Spleen (tissue), 11 donors: ENCODE results near the gene APOC3. TPM values are rescaled to one million over a fixed set of nuclear protein-coding genes. Genes with fewer than 3 reads are reported as not detected.

Experiments used
- DNase-seq: peaks from one replicate; pipeline ENCODE4 v3.0.0-alpha.2; 2020
- H3K27ac ChIP-seq, 8 donors: fragments of 200-600 bp; sonication (generic) in 7 of 8; 1 replicate in 4 of 8; 2 replicates in 4 of 8; pipeline versions ENCODE4 v1.5.0 to v1.8.0; 2016 to 2021; ENCODE audit warnings: inconsistent platforms in 4 of 8, mild to moderate bottlenecking in 4 of 8, moderate library complexity in 1 of 8
- H3K27me3 ChIP-seq, 7 donors: fragments of 200-600 bp; sonication (generic) in 6 of 7; replicated peaks in 1 of 7; 1 replicate in 4 of 7; 2 replicates in 3 of 7; pipeline versions ENCODE4 v1.5.0 to v1.8.0; 2016 to 2021; ENCODE audit warnings: inconsistent platforms in 3 of 7, mild to moderate bottlenecking in 1 of 7
- H3K36me3 ChIP-seq, 6 donors: fragments of 200-600 bp; sonication (generic) in 5 of 6; 1 replicate in 4 of 6; 2 replicates in 2 of 6; pipeline versions ENCODE4 v1.5.0 to v1.8.0; 2016 to 2021; ENCODE audit warnings: inconsistent platforms in 2 of 6
- H3K4me1 ChIP-seq, 6 donors: fragments of 200-600 bp; sonication (generic) in 5 of 6; 1 replicate in 3 of 6; 2 replicates in 3 of 6; pipeline versions ENCODE4 v1.5.0 to v1.8.0; 2016 to 2021; ENCODE audit warnings: inconsistent platforms in 3 of 6
- H3K4me3 ChIP-seq, 8 donors: fragments of 200-600 bp; sonication (generic) in 7 of 8; 1 replicate in 4 of 8; 2 replicates in 4 of 8; pipeline versions ENCODE4 v1.5.0 to v1.8.0; 2016 to 2021; ENCODE audit warnings: inconsistent platforms in 4 of 8, mild to moderate bottlenecking in 4 of 8, moderate library complexity in 2 of 8
- H3K9me3 ChIP-seq, 8 donors: fragments of 200-600 bp; sonication (generic) in 7 of 8; 1 replicate in 4 of 8; 2 replicates in 4 of 8; pipeline versions ENCODE4 v1.5.0 to v1.8.0; 2016 to 2021; ENCODE audit warnings: inconsistent platforms in 4 of 8
- CTCF ChIP-seq, 11 experiments: fragments of 200-600 bp in 7 of 11; fragments of 450-650 bp in 4 of 11; sonication (generic) in 4 of 11; IDR thresholded peaks in 8 of 11; conservative IDR thresholded peaks in 3 of 11; 1 replicate in 7 of 11; 2 replicates in 4 of 11; pipeline versions ENCODE4 v1.4.0 to v1.8.0; 2016 to 2021; ENCODE audit warnings: antibody characterized with exemption in 11 of 11, inconsistent platforms in 4 of 11, mild to moderate bottlenecking in 1 of 11
- POLR2A ChIP-seq, 3 donors: fragments of 450-650 bp; IDR thresholded peaks; one replicate each; pipeline ENCODE4 v1.5.1; 2017; ENCODE audit warnings: antibody characterized with exemption in 3 of 3, mild to moderate bottlenecking in 1 of 3
- POLR2AphosphoS5 ChIP-seq, 3 donors: sonication (generic); formaldehyde crosslinking; IDR thresholded peaks; one replicate each; pipeline ENCODE4 v1.5.1; 2017; ENCODE audit warnings: antibody characterized with exemption in 3 of 3
- WGBS, 5 donors: extraction: QIAGEN DNeasy Blood & Tissue Kit in 3 of 5; methylation state at CpG; one replicate each; pipeline versions ENCODE4 v1.1.5 to v1.1.7; 2013 to 2018; 5-methylcytosine and 5-hydroxymethylcytosine counted together
- intact Hi-C: fragments of 100-400 bp; cut with DNase I; formaldehyde crosslinking; loops from one replicate; pipeline ENCODE4 v1.15.0; 2023; ENCODE audit warnings: low total_unique reads
- polyA plus RNA-seq, 3 donors: library from polyadenylated mRNA; stranded (reverse); fragments of 200-250 nt; gene quantifications; one replicate each; pipeline ENCODE4 v1.2.1, GENCODE V29; 2013
- total RNA-seq, 7 donors: library from RNA; depleted of rRNA in 3 of 7; stranded (reverse); fragments of >200 nt in 3 of 7; fragmentation: NEBNext Ultra II Directional in 4 of 7; extraction: Animal tissue kit (Norgen Biotek cat#: 25700) in 4 of 7; gene quantifications; one replicate each; pipeline versions ENCODE4 v1.1.0 to v1.2.1, GENCODE V29; 2016 to 2021
- donor health status: healthy with polysubstance abuse.
- donor health status: DM: no; HTN: no; CAD: no; lungs with moderate emphysema.
- donor health status: DM: no; HTN: no; CAD: no.
- donor health status: Bipolar disorder and iron deficiency.
- donor health status: healthy.
- donor health status: DM: no; HTN: no; CAD: no.
- donor health status: DM: yes; HTN: yes; CAD: no.

APOC3 gene
- total and polyA plus RNA-seq, 10 donors, result 0.70 TPM; not detected in 9

GRCh38 chr11:116849060-116849459 is 19.4 kb downstream of the APOC3 start:
- intact Hi-C loops, result no loop called here
- peaks cover 0 to 61% (median 49%) of the 10 kb centered on the region in 6 donors for H3K36me3 ChIP-seq
- peak in 1 of 3 donors; percentile 29 for TF ChIP-seq POLR2AphosphoS5 (IDR thresholded peaks at IDR 0.05)
- no peak for TF ChIP-seq CTCF (IDR thresholded peaks at IDR 0.05 in 8 of 11, conservative IDR thresholded peaks at IDR 0.05 in 3 of 11)
- no peak for TF ChIP-seq POLR2A (IDR thresholded peaks at IDR 0.05)

GRCh38 chr11:116849486-116849885 is 19.8 kb downstream of the APOC3 start:
- H3K27ac ChIP-seq, result peak overlapping the region in 1 of 8 donors; percentile 89
- H3K36me3 ChIP-seq, result peaks cover 0 to 61% (median 48%) of the 10 kb centered on the region in 6 donors
- WGBS, 5 donors, result 58 to 67% (median 62%) methylated on average over 6 of the region's 6 CpGs
- H3K9me3 ChIP-seq, result no peaks in the 10 kb centered on the region
- TF ChIP-seq CTCF (IDR thresholded peaks at IDR 0.05 in 8 of 11, conservative IDR thresholded peaks at IDR 0.05 in 3 of 11) (no peak), POLR2AphosphoS5 (IDR thresholded peaks at IDR 0.05) (no peak), POLR2A (IDR thresholded peaks at IDR 0.05) (no peak)
- DNase-seq, result no peak
- intact Hi-C loops, result no loop called here
- no peak overlapping the region for H3K4me3 ChIP-seq
- H3K27me3 ChIP-seq, result no peaks in the 10 kb centered on the region
- H3K4me1 ChIP-seq, result peaks cover 25 to 44% (median 38%) of the 10 kb centered on the region in 6 donors

More at GRCh38 chr11:116849060-116849459, 19.4 kb downstream of the APOC3 start:
- Histone ChIP-seq H3K4me3 (no peak overlapping the region), H3K4me1 (peaks cover 20 to 39% (median 34%) of the 10 kb centered on the region in 6 donors), H3K27me3 (no peaks in the 10 kb centered on the region), H3K9me3 (no peaks in the 10 kb centered on the region), H3K27ac (no peak overlapping the region)
- no peak for DNase-seq
- WGBS, 5 donors, result 88 to 96% (median 95%) methylated on average over 8 to 12 of the region's 12 CpGs

- no peaks in the 10 kb centered on the region for H3K9me3 ChIP-seq
- H3K27me3 ChIP-seq, result no peaks in the 10 kb centered on the region
- H3K36me3 ChIP-seq, result peaks cover 0 to 61% (median 29%) of the 10 kb centered on the region in 6 donors
- TF ChIP-seq POLR2AphosphoS5 (IDR thresholded peaks at IDR 0.05), result peak in 2 of 3 donors; percentile 60 to 75
- TF ChIP-seq CTCF (IDR thresholded peaks at IDR 0.05 in 8 of 11, conservative IDR thresholded peaks at IDR 0.05 in 3 of 11), result no peak
- no peak for TF ChIP-seq POLR2A (IDR thresholded peaks at IDR 0.05)
- peak overlapping the region in 1 of 8 donors; percentile 2 for H3K4me3 ChIP-seq
- 16 to 47% (median 21%) methylated on average over 7 of the region's 7 CpGs for WGBS, 5 donors
- DNase-seq, result peak; percentile 79
- H3K27ac ChIP-seq, result peak overlapping the region in 7 of 8 donors; percentile 46 to 89 (median 72)
- H3K4me1 ChIP-seq, result peaks cover 30 to 61% (median 45%) of the 10 kb centered on the region in 6 donors
- intact Hi-C loops, result no loop called here
These were observed 21.9 kb downstream of the APOC3 start for GRCh38 chr11:116851626-116852025.

GRCh38 chr11:116852261-116853031 is 22.7 kb downstream of the APOC3 start:
- TF ChIP-seq POLR2A (IDR thresholded peaks at IDR 0.05), result no peak
- TF ChIP-seq POLR2AphosphoS5 (IDR thresholded peaks at IDR 0.05), result no peak
- TF ChIP-seq CTCF (IDR thresholded peaks at IDR 0.05 in 8 of 11, conservative IDR thresholded peaks at IDR 0.05 in 3 of 11), result no peak
- peaks cover 30 to 61% (median 45%) of the 10 kb centered on the region in 6 donors for H3K4me1 ChIP-seq
- 31 to 59% (median 53%) methylated on average over 5 of the region's 5 CpGs for WGBS, 5 donors
- peak; percentile 57 for DNase-seq
- H3K9me3 ChIP-seq, result no peaks in the 10 kb centered on the region
- intact Hi-C loops, result no loop called here
- peaks cover 0 to 61% (median 25%) of the 10 kb centered on the region in 6 donors for H3K36me3 ChIP-seq
- H3K4me3 ChIP-seq, result peak overlapping the region in 1 of 8 donors; percentile 2
- no peaks in the 10 kb centered on the region for H3K27me3 ChIP-seq
- peak overlapping the region in 7 of 8 donors; percentile 36 to 89 (median 72) for H3K27ac ChIP-seq
